ENCODE results near the gene GUCA1A.
"Not testable (repeated sequence)": the region's sequence is repeated elsewhere in the genome, so short reads cannot be mapped to it uniquely, and the experiment has no call there.

Gene GUCA1A

DNA sequence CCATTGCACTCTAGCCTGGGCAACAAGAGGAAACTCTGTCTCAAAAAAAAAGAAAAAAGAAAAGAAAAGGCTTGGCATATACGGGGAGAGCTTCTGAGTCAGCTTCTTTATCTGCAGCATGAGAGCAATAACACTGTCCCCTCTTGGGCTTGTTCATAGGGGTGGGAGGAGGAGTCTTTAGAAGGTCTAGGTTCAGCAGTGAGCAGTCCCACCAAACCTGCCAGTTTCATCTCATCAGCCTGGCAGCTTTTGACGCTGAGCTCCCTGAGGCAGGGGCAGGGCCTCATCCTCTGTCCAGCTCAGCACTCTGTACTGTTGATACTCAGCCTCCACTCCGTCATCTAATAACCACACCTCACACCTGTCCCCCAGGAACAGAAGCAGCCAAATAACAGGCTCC is 25.1 kb upstream of the GUCA1A start:
- DNase-seq, result no peak

- DNase-seq, result no peak
Observed at GRCh38 chr6:42150254-42150653, 22.9 kb upstream of the GUCA1A start.

GRCh38 chr6:42152024-42152423 is 21.1 kb upstream of the GUCA1A start:
- no peak for DNase-seq

DNA sequence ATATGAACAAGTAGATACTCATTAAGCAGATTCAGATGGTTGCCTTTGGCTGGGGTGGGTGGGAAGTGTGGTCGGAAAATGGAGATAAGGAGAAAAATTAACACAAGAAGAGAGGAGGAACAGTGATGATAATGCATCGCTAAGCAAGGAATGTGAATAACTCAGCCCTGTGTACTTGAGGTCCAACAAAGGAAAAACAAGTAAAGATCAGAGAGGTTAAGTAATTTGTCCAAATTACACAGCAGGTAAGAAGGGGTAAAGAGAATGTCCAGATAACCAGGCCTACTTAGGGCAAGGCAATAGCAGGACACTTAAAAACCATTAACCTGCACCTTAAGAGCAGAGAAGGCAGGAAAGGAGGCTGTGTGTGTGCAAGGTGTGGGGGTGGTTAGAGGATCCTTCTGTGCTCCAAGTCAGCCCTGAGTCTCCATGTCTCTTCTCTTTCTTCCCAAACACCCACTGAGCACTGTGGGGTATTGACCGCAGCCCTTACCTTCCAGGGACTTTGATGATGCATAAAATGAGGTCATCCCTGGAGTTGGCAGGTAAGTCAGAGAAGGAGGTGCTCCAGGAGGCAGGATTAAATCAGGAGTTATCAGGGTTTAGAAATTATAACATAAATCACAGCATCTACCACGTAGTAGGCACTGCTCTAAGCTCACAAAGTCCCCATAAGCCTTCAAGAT is 20.5 kb upstream of the GUCA1A start:
- not testable (repeated sequence) for DNase-seq

GRCh38 chr6:42153921-42154320 is 19.2 kb upstream of the GUCA1A start:
- DNase-seq, result no peak

GRCh38 chr6:42154461-42155209 is 18.5 kb upstream of the GUCA1A start:
- DNase-seq, result no peak

- no peak for DNase-seq
Observed at GRCh38 chr6:42155293-42155692, 17.9 kb upstream of the GUCA1A start.

DNA sequence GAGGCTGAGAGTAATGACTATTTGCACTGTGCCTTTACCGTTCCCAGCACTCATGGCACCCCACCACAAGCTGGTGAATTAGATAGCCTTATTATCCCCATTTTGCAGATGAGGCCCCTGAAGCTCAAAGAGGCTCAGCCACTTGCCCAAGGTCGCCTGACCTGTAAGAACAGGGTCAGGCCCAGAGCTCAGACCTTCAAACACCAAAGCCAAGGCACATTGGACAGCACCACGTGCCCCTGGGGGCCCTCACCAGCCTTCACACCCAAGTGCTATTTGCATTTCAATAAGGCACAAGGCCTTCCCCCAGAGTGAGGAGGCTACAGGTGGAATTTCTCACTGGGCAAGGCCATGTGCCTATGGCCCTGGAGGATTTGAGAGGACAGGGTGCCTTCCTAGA is 16.5 kb upstream of the GUCA1A start:
- DNase-seq, result no peak

GRCh38 chr6:42158011-42158410 is 15.2 kb upstream of the GUCA1A start:
- no peak for DNase-seq

- no peak for DNase-seq
Observed at GRCh38 chr6:42158631-42159030, 14.5 kb upstream of the GUCA1A start.

- no peak for DNase-seq
Observed at GRCh38 chr6:42159431-42160024, 13.6 kb upstream of the GUCA1A start.

DNA sequence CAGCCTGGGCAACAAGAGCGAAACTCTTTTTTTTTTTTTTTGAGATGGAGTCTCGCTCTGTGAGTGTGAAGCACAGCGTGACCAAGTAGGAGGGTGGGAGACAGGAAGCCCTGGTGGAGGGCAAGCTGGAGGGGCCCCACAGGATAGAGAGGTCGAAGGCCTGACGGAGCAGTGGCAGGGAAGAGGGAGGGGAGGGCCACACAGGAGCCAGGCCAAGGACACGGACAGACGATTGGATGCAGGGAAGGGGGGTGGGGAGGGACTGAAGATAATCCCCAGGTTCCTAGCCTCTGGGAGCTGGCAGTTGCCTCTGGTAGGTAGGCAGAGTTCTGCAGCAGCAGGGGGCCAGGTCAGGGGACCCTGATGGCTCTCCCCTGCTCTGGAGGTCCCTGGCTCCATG is 10.8 kb upstream of the GUCA1A start:
- DNase-seq, result no peak

GRCh38 chr6:42162812-42163211 is 10.4 kb upstream of the GUCA1A start:
- no peak for DNase-seq

GRCh38 chr6:42163981-42164380 is 9.2 kb upstream of the GUCA1A start:
- DNase-seq, result no peak

GRCh38 chr6:42165016-42165415 is 8.1 kb upstream of the GUCA1A start:
- no peak for DNase-seq

DNA sequence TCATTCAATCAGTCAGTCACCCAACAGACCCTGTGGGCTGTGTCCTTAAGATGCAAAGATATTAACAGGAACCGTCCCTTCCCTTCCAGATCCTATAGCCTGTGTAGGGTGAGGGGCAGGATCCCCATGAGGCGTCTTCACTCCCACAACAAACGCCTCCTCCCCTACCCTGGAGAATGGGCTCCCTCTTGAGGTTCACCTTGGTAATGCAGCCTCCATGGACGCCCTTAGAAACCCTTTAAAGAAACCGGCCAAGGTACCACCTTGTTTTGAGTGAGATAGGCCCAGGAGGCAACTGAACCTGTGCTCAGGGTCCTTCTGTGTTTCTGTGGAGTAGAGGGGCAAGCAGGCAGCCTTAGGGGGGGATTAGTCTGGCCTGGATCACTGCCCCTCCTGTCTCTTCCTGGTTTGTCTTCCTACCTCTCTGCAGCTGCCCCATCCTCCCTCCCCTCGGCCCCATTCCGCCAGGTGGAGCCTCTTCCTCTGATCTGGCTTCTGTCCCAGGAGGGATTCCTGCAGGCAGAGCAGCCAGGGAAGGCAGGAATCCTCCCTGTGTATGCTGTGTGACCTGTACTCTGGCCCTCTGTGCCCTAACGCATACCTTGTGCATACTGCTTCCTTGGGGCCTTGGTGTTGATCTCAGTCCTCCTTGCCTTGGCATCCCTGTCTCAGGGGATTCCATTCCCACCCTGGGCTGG is 6.6 kb upstream of the GUCA1A start:
- peak; percentile 54 for DNase-seq

DNA sequence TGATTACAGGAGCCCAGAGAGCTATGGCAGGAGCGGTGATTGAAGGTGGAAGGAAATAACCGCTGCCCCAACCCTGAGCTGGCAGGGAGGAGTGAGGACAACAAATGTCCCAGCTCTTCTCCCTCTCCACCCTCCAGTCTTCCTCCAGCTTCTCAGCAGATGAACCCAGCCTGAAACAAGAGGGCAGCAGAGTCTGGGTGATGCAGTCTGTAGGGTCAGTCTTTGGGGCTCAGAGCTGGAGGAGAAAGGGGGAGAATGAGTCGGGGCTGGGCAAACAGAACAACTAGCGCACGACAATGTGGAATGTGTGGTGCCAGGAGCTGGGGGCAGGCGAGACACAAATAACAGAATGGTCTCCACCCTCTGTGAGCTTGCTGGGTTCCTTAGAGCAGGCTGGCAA is 4.5 kb upstream of the GUCA1A start:
- no peak for DNase-seq

- not testable (repeated sequence) for DNase-seq
Observed at GRCh38 chr6:42169780-42170179, 3.4 kb upstream of the GUCA1A start.

DNA sequence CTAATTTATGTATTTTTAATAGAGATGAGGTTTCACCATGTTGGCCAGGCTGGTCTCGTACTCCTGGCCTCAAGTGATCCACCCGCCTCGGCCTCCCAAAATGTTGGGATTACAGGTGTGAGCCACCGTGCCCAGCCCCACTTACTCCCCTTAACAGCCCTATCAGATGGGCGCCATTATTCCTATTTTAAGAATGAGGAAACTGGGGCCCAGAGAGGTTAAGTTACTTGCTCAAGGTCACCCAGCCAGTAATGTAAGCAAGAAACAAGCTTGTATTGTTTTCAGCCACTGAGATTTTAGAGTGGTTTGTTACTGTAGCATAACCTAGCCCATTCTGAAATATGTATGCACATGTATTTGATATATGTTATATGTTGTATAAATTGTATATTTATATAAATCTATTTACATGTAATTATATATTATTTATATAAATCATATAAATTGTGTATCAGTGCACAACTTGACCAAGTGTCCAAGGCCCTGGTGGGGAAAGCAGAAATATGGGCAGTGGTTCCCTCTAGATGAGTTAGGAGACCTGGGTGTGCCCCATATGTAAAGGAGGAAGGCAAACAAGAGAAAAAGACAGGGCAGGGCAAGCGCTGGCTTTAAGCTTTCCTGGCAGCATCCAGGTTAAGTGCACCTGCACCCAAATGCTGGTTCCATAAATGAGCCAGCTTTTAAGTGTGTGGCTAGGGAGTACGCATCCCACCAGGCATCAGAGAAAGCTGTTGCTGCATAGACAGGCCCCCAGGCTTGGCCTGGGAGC is 1.2 kb upstream of the GUCA1A start:
- DNase-seq, result no peak

DNA sequence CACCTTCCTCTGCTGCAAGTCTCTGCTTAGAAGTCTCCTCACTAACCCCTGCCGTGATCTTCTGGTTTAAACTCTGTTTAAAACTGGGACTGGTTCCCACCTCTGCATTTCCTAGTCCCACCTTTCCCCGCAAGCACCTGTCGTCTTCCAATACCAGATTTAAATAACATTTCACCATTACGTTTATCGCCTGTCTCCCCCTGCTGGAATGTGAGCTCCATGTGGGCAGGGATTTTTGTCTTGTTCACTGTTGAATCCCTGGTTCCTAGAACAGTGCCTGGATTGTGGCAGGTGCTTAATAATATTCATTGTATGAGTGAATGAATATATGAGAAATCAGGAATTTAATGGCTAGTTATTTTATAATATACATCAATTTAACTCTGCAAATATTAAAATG is 2.7 kb downstream of the GUCA1A start:
- DNase-seq, result no peak

GRCh38 chr6:42176981-42177380 is 3.8 kb downstream of the GUCA1A start:
- no peak for DNase-seq

- DNase-seq, result no peak
Observed at GRCh38 chr6:42177514-42178364, 4.6 kb downstream of the GUCA1A start.
